Measurements from ENCODE around the gene TMEM212. TPM values are rescaled to one million over a fixed set of nuclear protein-coding genes. Genes with fewer than 3 reads are reported as not detected.

The TMEM212 gene
- total RNA-seq, 4 donors from 2014 or later: not detected

DNA sequence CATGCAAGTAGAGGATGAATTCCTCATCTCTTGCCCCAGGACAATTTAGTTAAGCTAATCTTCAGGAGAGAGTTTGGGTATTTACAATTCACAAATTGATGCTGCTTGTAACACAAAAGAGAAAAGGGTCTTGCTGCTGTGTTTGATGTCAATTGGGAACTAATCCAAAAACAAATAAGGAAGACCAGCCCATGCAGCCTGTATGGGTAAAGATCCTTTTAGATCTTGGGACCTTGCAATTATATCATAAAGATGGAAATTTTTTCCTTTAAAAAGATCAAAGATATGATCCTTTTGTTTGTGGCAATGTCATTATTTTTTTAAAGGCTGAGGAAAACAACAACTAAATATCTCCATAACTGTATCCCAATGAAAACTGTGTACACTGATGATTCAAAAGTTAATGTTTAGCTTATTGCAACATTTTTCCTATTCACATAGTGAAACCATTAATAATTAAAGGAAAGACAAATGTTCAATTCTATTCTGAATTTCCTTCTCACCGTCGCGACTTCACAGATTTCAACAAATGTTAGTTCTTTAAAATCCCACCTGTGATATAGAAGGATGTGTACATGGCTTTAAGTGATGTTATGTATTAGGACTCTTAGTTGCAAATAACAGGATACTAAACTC, 40.2 kb downstream of the TMEM212 start:
- no peak for TF ChIP-seq POLR2A (IDR thresholded peaks at IDR 0.05)
- TF ChIP-seq, protein P1, sequence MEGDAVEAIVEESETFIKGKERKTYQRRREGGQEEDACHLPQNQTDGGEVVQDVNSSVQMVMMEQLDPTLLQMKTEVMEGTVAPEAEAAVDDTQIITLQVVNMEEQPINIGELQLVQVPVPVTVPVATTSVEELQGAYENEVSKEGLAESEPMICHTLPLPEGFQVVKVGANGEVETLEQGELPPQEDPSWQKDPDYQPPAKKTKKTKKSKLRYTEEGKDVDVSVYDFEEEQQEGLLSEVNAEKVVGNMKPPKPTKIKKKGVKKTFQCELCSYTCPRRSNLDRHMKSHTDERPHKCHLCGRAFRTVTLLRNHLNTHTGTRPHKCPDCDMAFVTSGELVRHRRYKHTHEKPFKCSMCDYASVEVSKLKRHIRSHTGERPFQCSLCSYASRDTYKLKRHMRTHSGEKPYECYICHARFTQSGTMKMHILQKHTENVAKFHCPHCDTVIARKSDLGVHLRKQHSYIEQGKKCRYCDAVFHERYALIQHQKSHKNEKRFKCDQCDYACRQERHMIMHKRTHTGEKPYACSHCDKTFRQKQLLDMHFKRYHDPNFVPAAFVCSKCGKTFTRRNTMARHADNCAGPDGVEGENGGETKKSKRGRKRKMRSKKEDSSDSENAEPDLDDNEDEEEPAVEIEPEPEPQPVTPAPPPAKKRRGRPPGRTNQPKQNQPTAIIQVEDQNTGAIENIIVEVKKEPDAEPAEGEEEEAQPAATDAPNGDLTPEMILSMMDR (IDR thresholded peaks at IDR 0.05 in 4 of 5, conservative IDR thresholded peaks at IDR 0.05 in 1 of 5): no peak
- in situ Hi-C loops (cut with MboI; ENCODE audit: low sequenced_read_pairs in 4 of 4) (no loop called here), intact Hi-C loops (cut with DNase I; ENCODE audit: low total_unique reads) (no loop called here)
- no peak overlapping the region for H3K4me3 ChIP-seq
- no peaks in the 10 kb centered on the region for H3K4me1 ChIP-seq
- peaks cover 0 to 3% (median 0%) of the 10 kb centered on the region in 3 donors for H3K9me3 ChIP-seq
- DNase-seq: no peak
- no peak for ATAC-seq
- no peak overlapping the region for H3K27ac ChIP-seq
- H3K27me3 ChIP-seq: no peaks in the 10 kb centered on the region
- H3K36me3 ChIP-seq: no peaks in the 10 kb centered on the region

DNA sequence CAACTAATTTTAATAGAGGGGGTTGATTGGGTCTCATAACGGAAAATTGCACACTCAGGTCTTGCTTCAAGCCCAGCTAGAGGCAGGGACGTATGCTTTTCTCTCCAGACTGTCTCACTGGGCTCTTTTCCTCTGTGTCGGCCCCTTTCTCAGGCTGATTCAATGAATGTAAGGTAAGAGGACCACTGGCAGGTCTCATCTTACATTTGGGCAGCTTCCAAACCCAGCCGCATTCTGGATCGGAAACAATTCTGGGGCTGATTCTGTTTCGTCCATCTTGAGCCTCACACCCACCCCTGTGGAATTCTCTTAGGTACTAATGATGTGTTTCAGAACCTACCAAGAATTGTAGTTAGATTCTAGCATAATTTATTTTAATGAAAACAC, 40.7 kb downstream of the TMEM212 start:
- ATAC-seq (no peak), DNase-seq (no peak)
- TF ChIP-seq, protein P1 (IDR thresholded peaks at IDR 0.05 in 4 of 5, conservative IDR thresholded peaks at IDR 0.05 in 1 of 5): no peak
- no peak for TF ChIP-seq POLR2A (IDR thresholded peaks at IDR 0.05)
- H3K9me3 ChIP-seq: peaks cover 0 to 3% (median 0%) of the 10 kb centered on the region in 3 donors
- H3K27ac ChIP-seq: no peak overlapping the region
- no peaks in the 10 kb centered on the region for H3K27me3 ChIP-seq
- intact Hi-C loops (cut with DNase I; ENCODE audit: low total_unique reads): no loop called here
- H3K4me3 ChIP-seq: no peak overlapping the region
- H3K36me3 ChIP-seq: no peaks in the 10 kb centered on the region
- H3K4me1 ChIP-seq: no peaks in the 10 kb centered on the region
- in situ Hi-C loops (cut with MboI; ENCODE audit: low sequenced_read_pairs in 4 of 4): no loop called here

DNA sequence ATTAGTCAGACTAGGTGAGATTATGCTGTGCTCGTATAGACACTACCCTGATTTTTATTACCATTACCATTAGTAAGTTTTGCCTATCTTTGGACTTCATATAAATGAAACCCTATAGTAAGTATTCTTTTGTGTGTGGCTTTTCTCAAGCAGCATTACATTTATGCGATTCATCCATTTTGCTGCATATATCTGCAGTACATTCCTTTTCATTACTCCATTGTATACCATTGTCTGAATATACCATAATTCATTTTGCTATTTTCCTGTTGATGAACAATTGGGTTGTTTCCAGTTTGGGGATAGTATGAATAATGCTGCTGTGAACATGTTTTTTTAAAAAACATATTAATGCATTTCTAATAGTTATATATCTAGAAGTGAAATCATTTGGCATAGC, 45.3 kb downstream of the TMEM212 start:
- in situ Hi-C loops (cut with MboI; ENCODE audit: low sequenced_read_pairs in 4 of 4): no loop called here
- DNase-seq: no peak
- H3K4me3 ChIP-seq: no peak overlapping the region
- intact Hi-C loops (cut with DNase I; ENCODE audit: low total_unique reads): no loop called here
- no peak for ATAC-seq
- TF ChIP-seq POLR2A (IDR thresholded peaks at IDR 0.05): no peak
- no peak overlapping the region for H3K27ac ChIP-seq
- H3K36me3 ChIP-seq: no peaks in the 10 kb centered on the region
- H3K4me1 ChIP-seq: no peaks in the 10 kb centered on the region
- H3K27me3 ChIP-seq: no peaks in the 10 kb centered on the region
- H3K9me3 ChIP-seq: peaks cover 0 to 3% (median 0%) of the 10 kb centered on the region in 3 donors

DNA sequence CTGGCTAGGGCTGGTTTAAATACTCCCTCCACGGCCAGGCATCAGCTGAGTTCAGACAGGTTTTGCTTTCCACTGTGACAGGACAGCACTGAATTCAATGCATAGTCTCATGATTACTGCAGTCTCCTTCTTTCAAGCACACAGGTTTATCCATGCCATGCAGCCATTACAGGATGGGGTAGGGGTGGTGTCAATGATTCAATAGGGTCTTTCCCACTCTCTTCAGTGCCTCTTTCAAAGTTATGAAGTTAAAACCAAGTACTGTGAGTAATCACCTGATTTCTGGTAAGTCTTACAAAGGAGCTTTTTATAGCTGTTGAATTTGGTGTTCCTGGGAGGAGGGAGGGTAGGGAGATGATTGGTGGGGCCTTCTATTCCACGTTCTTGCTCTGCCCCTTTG, 47.2 kb downstream of the TMEM212 start:
- H3K9me3 ChIP-seq: peaks cover 0 to 3% (median 0%) of the 10 kb centered on the region in 3 donors
- TF ChIP-seq POLR2A (IDR thresholded peaks at IDR 0.05): no peak
- TF ChIP-seq, protein P1 (IDR thresholded peaks at IDR 0.05 in 4 of 5, conservative IDR thresholded peaks at IDR 0.05 in 1 of 5): no peak
- no peak for ATAC-seq
- intact Hi-C loops (cut with DNase I; ENCODE audit: low total_unique reads): no loop called here
- in situ Hi-C loops (cut with MboI; ENCODE audit: low sequenced_read_pairs in 4 of 4): no loop called here
- no peaks in the 10 kb centered on the region for H3K4me1 ChIP-seq
- H3K27ac ChIP-seq: no peak overlapping the region
- no peaks in the 10 kb centered on the region for H3K36me3 ChIP-seq
- DNase-seq: no peak
- H3K27me3 ChIP-seq: no peaks in the 10 kb centered on the region
- H3K4me3 ChIP-seq: no peak overlapping the region

DNA sequence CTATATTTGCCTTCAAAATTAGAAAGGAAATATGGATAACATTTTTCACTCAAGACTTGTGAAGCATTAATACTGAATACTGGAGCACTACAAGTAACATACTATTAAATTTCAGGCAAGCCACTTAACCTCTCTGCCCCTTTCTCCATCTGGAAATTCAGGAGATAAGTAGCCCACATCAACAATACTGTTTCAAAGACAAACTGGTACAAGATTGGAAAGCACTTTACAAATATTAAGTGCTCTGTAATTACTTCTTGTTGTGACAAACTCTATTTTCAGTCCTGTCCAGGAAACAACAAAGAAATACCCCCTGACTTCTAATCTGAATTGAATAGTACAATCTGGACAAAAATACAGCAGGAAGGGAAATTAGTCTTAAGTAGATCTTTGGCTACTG, 49.3 kb downstream of the TMEM212 start:
- Histone ChIP-seq H3K36me3 (no peaks in the 10 kb centered on the region), H3K4me3 (no peak overlapping the region), H3K4me1 (no peaks in the 10 kb centered on the region), H3K27ac (no peak overlapping the region), H3K9me3 (no peaks in the 10 kb centered on the region), H3K27me3 (no peaks in the 10 kb centered on the region)
- no peak for ATAC-seq
- DNase-seq: no peak
- TF ChIP-seq POLR2A (IDR thresholded peaks at IDR 0.05): no peak
- TF ChIP-seq, protein P1 (IDR thresholded peaks at IDR 0.05 in 4 of 5, conservative IDR thresholded peaks at IDR 0.05 in 1 of 5): no peak
- intact Hi-C loops (cut with DNase I; ENCODE audit: low total_unique reads): no loop called here
- in situ Hi-C loops (cut with MboI; ENCODE audit: low sequenced_read_pairs in 4 of 4): no loop called here
